ENCODE data around the gene FCMR.

The FCMR gene

DNA sequence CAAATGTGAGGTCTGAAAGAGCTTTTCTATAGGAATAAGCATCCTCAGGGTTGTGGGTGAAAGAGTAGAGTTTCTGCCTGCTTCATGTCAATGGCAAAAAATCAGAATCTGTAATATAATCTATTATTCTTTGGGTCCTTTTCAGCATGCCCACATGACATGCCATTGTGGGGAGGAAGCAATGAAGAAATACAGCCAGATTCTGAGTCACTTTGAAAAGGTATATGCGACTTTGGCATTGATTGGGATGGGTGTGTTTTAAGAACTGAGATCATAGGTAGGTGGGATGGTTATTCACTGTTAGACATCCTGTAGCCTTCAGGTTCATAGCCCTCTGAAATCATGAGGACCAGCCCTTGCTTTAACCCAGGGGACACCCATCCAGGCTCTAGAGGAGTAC is 54.5 kb downstream of the FCMR start:
- Histone ChIP-seq H3K9me3 (ENCODE audit: severe bottlenecking) (peaks cover 6% of the 10 kb centered on the region), H3K27me3 (ENCODE audit: insufficient read depth, low read depth, severe bottlenecking) (peaks cover 92% of the 10 kb centered on the region), H3K36me3 (no peaks in the 10 kb centered on the region), H3K4me3 (ENCODE audit: low read depth, low read length) (no peak overlapping the region), H3K27ac (no peak overlapping the region)
- TF ChIP-seq, protein P1, sequence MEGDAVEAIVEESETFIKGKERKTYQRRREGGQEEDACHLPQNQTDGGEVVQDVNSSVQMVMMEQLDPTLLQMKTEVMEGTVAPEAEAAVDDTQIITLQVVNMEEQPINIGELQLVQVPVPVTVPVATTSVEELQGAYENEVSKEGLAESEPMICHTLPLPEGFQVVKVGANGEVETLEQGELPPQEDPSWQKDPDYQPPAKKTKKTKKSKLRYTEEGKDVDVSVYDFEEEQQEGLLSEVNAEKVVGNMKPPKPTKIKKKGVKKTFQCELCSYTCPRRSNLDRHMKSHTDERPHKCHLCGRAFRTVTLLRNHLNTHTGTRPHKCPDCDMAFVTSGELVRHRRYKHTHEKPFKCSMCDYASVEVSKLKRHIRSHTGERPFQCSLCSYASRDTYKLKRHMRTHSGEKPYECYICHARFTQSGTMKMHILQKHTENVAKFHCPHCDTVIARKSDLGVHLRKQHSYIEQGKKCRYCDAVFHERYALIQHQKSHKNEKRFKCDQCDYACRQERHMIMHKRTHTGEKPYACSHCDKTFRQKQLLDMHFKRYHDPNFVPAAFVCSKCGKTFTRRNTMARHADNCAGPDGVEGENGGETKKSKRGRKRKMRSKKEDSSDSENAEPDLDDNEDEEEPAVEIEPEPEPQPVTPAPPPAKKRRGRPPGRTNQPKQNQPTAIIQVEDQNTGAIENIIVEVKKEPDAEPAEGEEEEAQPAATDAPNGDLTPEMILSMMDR (IDR thresholded peaks at IDR 0.05; ENCODE audit: low read depth, low read length) = no peak
- no peak for DNase-seq

DNA sequence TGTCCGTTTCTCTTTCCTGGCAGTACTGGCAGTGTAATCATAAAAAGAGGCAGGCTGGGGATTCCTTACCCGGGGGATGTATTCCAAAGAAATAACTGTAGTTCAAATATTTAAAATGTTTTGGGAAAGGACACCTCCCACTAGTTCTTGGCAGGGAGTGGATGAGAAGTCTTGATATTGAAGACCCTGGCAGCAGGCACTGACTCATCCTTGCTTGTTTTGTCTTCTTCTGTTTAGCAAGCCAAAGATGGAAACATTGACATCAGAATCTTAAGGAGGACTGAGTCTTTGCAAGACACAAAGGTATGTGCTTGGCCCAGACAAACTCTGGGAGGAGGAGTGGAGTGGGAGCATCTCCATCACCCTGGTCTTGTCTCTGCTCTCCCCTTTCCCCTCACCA is 55.7 kb downstream of the FCMR start:
- DNase-seq = no peak
- Histone ChIP-seq H3K4me3 (ENCODE audit: low read depth, low read length) (no peak overlapping the region), H3K27ac (no peak overlapping the region), H3K9me3 (ENCODE audit: severe bottlenecking) (no peaks in the 10 kb centered on the region), H3K36me3 (no peaks in the 10 kb centered on the region), H3K27me3 (ENCODE audit: insufficient read depth, low read depth, severe bottlenecking) (peaks cover 92% of the 10 kb centered on the region)
- TF ChIP-seq, protein P1 (IDR thresholded peaks at IDR 0.05; ENCODE audit: low read depth, low read length) = no peak

DNA sequence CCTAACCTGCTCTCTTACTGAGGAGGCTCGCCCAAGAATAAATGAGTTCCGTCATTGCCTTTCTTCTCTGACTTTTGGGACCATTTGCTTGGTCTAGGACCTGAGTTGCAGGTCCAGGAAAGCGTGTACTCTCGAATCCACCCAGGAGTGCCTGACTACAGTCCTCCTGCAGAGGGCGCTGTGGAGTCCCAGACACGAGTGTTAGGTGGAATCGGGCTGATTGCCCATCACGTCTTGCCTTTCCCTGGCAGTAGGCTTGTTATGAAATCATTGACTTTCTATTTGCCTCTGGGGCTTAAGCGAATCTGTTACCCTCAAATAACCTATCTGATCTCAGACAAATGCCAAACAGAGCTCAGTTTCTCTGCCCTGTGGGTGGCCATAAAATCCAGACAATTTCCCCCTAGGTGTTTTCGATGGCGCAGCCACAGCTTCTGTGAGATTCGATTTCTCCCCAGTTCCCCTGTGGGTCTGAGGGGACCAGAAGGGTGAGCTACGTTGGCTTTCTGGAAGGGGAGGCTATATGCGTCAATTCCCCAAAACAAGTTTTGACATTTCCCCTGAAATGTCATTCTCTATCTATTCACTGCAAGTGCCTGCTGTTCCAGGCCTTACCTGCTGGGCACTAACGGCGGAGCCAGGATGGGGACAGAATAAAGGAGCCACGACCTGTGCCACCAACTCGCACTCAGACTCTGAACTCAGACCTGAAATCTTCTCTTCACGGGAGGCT is 56.6 kb downstream of the FCMR start, which contains the start of gene IL20:
IL20 (plus strand) TSS at position 685 of the 733 bp plus-strand sequence. CDS start 230 bp downstream, outside the sequence.
- TF ChIP-seq, protein P1 (IDR thresholded peaks at IDR 0.05; ENCODE audit: low read depth, low read length) = peak; percentile 100
- no peak within 1 kb of the TSS for H3K27ac ChIP-seq
- no peaks in the 10 kb centered on the region for H3K36me3 ChIP-seq
- no peak within 1 kb of the TSS for H3K4me3 ChIP-seq (ENCODE audit: low read depth, low read length)
- H3K9me3 ChIP-seq (ENCODE audit: severe bottlenecking) = no peaks in the 10 kb centered on the region
- peak; percentile 90 for DNase-seq
- H3K27me3 ChIP-seq (ENCODE audit: insufficient read depth, low read depth, severe bottlenecking) = peaks cover 92% of the 10 kb centered on the region

DNA sequence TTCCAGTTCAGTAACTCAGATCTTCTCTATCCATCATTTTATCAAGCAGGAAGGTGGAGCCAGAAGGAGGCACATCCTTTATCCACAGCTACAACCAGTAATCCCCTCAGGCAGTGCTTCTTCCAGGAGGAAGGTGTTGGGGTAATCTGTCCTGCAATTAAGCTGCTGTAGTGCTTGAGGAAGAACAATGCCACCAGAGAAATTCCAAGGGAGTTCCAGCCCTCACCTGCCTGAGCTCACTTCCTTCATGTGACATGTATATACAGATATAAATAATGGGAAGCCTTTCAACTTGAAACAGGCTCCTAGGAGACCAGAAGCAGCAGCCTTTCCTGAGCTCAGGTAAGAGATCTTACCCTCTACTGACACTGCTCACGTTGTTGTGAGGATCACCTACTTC is 58.5 kb downstream of the FCMR start:
- no peak for DNase-seq
- peaks cover 94% of the 10 kb centered on the region for H3K27me3 ChIP-seq (ENCODE audit: insufficient read depth, low read depth, severe bottlenecking)
- no peaks in the 10 kb centered on the region for H3K9me3 ChIP-seq (ENCODE audit: severe bottlenecking)
- H3K36me3 ChIP-seq = no peaks in the 10 kb centered on the region
- H3K4me3 ChIP-seq (ENCODE audit: low read depth, low read length) = no peak overlapping the region
- H3K27ac ChIP-seq = no peak overlapping the region
- TF ChIP-seq, protein P1 (IDR thresholded peaks at IDR 0.05; ENCODE audit: low read depth, low read length) = no peak

DNA sequence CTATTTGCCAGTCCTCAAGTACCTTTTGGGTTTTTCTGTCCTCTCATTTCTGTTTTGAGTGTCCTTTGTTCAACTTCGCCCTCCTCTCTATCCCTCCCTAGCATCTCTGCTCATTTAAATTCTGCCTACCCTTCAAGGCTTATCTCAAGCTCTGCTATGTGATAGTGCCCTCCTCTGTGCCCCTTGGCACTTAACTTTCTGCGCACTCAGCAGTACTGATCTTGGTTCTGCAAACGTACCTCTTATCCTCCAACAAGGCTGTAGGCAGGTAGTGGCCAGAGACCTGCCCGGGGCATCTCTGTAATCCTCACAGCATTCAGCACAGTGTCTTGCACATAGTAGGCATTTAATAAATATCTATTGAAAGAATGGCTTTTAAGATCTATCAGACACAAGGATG is 61.6 kb downstream of the FCMR start:
- no peak for DNase-seq
- TF ChIP-seq, protein P1 (IDR thresholded peaks at IDR 0.05; ENCODE audit: low read depth, low read length) = no peak
- no peak overlapping the region for H3K4me3 ChIP-seq (ENCODE audit: low read depth, low read length)

More for the DNA sequence above, 61.6 kb downstream of the FCMR start:
- Histone ChIP-seq H3K27me3 (ENCODE audit: insufficient read depth, low read depth, severe bottlenecking) (peaks cover 96% of the 10 kb centered on the region), H3K9me3 (ENCODE audit: severe bottlenecking) (no peaks in the 10 kb centered on the region), H3K36me3 (no peaks in the 10 kb centered on the region), H3K27ac (no peak overlapping the region)
